DMS53 treated with DMSO at 0.1 percent for 48 hours (cell line): ENCODE results near the gene BMP7.

Source experiments
- DNase-seq: peaks from one replicate; lab custom pipeline; 2025; ENCODE audit not compliant: unreplicated experiment; lab: John Stamatoyannopoulos, UW

The BMP7 gene

DNA sequence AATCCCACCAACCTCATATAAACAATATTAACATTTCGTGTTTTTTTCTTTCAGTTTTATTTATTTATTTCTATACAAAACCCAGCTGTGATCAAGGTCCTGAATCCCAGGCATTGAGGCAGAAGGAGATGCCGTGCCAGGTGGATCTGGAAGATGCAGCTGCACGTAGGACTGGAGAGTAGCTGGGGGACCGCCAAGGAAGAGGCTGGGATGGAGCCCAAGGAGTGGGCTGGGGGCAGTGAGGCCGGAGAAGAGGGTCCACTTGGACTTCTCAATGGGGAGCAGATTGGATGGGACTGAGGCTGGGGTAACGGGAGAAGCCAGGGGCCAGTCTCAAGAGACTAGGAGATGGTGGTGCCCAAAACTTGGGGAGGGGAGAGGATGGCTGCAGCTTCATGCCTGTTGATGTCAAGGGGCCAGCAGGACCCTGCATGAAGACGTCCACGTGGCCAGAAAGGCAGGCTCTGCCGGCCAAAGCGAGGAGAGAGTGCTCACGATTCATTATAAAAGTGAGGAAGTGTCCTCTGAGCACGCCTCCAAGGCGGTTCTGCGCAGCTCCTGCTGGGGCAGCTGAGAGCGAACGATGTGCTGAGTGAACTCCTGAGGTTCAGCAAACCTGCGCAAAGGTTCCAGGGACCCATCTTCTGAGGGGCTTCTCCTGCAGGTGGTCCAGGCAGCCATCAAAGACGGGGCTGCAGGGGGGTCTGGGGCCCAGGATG is 110.3 kb downstream of the BMP7 start:
- DNase-seq: no peak

DNA sequence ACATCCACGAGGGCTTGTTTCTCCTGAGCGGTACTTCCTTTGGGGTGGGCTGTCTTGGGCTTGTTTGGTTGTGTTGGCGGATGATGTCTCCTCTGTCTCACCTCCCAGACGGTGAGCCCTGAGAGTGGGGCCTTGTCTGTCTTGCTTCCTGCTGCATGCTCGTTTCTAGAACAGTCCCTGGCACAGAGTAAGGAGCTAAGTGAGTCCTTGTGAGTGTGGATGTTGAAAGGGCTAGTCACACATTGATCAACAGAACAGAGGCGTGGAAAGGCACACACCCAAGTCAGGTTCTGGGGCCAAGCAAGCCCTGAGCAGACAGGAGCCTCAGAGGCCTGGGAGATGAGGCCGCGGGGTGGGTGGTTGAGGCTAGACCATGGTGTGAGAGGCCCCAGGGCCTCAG is 111.0 kb downstream of the BMP7 start:
- DNase-seq: no peak

DNA sequence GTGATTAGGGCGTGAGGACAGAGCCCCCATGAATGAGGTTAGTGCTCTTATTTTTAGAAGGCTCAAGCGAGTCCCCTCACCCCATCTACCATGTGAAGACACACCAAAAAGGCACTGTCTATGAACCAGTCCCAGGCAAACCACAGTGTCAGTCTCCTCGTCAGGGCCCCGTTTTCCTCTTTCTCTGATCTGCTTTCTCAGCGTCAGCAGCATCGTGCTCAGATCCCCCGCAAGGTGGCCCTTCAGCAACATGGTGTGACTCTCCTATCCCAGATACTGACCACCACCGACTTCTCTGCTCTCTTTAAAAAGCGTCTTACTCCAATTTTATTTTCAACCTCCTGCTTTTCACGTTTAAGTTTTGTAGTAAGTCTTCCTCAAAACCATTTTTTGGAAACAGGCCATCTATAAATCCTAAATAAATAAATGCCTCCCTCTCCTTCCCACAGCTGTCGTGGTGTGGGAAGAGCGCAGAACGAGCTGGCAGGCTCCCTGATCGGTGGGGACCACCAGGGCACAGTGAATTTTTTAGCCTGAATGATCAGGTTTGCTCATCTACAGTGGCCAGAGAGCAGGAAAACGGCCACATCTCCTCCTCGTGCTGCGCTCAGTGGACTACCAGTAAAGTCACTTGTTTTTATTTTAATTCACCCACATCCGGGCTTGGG is 113.1 kb downstream of the BMP7 start:
- no peak for DNase-seq

DNA sequence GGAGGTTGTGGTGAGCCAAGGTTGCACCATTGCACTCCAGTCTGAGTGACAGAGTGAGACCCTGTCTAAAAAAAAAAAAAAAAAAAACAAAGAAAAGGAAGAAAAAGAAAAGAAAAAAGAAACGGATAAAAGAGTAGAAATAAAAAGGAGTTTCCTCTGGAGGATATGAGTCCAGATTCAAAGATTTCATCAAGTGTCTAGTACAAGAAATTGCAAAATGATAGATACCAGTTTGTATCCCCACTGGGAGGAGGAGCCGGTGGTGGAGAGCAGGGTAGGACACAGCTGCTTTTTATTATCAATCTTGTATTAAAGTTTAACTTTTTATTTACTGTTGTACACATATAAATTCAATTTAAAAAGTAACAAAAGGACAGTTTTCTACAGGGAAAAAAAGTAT is 113.9 kb downstream of the BMP7 start:
- DNase-seq: no peak

DNA sequence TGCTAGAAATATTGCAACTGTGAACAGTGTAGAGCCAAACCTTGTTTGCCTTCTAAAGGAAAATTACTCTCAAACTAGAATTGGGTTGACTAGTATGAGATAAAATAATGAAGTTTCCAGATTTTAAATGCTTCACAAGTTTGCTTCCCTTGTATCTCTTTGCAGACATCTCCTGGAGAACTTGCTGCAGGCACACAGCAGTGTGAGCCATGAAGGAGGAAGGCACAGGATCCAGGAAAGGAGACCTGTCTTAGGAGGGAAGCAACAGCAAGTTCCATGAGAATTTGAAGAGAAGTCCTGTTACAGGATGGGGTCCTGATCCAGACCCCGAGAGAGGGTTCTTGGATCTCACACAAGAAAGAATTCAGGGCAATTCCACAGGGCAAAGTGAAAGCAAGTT is 115.9 kb downstream of the BMP7 start:
- DNase-seq: no peak

DNA sequence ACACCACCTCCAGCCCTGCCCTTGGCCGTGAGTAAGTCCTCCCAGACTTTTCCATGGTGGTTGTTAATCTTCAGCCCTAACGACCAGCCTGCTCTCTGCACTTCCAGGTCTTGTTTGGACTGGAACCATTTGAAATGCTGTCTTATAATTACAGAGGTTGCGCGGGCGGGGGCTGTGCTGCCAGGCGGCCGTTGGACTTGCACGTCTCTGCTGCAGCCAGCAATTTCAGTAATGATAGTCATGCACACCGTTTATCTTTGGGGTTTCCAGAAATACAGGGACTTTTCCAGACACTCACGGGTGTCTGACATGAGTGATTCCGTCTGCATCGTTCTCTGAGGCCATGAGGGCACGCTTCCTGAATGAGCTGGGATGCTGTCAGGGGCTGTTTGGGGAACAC is 118.2 kb downstream of the BMP7 start:
- DNase-seq: no peak

DNA sequence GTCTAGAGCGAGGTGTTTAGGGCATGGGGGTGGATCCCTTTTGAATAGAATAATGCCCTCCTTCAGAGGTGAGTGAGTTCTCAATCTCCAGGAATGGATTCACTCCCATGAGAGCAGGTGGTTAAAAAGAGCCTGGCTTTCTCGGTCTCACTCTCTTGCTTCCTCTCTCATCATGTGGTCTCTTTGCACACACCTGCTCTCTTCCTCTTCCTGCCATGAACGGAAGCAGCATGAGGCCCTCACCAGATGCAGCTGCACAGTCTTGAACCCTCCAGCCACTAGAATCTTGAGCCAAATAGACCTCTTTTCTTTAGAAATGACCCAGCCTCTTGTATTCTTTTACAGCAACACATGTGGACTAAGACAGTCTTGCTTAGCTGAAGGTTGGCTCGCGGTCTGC is 119.3 kb downstream of the BMP7 start:
- DNase-seq: no peak

DNA sequence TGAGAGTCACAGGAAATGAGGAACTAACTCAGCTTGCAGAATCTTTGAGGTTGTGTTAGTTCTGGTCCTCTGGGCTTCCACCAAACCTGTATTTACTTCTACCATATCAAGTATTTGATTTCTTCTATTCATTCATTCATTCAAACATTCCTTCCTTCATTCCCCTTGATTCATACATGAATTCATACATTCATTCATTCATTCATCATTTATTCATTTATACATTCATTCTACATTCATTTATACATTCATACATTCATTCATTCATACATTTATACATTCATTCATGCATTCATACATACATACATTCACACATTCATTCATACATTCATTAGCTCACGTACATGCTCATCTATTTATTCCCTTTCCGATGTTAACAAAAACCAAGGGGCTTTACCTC is 120.3 kb downstream of the BMP7 start:
- DNase-seq: no peak

DNA sequence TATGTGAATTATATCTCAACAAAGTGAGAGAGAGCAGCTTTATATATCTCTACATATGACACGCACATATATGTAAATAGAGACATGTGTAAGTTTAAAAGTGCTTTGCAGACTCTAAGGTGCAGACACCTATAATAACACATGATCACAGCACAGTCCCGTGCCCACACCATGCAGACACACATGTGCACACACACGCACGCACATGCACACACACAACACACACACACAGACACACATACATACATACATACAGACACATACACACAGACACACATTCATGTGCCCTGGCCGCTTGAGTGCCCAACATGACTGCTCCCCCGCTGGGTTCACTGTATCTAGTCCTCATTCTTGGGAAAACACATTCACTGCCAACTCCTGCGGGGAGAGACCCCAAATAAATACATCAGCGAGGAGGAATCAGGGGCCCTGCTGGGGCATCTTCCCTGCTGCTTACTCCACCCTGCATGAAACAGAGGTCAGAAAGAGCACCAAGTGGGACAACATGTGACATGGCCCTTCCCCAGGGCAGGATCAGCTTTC is 121.3 kb downstream of the BMP7 start:
- no peak for DNase-seq

DNA sequence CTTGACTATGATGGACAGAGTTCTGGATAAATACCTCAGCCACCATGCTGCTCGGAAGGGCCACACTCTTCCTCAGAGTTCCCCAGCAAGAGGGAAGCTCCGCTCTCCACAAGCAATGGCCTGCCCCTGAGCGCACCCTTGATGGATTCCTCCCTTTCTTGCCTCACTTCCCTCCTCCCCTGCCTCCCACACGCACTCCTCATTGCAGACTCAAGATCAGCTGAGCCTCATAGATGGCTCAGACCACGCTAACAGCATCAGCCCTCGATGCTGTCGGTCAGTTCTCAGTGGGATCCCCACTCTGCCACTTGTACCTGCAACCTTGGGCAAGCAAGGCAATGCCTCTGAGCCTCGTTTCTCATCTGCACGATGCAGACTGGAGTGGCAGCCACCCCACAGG is 123.3 kb downstream of the BMP7 start:
- DNase-seq: no peak

DNA sequence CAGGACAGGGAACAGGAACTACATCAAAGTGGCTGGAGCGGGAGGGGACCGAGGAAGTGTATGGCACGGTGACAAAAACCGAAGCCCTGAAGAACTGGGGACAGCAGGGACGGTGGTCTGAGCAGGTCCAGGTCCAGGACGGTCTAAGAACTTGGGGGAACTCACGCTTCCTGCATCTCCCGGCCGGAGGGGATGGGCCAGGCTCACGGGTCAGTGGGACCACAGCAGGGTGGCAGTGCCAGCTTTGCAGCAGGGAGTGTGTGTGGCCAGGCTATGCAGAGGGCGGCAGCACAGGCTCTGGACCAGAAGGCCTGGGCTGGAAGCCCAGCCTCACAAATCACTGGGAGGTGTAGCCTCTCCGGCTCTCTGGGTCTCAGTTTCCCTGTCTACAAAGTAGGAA is 123.8 kb downstream of the BMP7 start:
- DNase-seq: no peak

DNA sequence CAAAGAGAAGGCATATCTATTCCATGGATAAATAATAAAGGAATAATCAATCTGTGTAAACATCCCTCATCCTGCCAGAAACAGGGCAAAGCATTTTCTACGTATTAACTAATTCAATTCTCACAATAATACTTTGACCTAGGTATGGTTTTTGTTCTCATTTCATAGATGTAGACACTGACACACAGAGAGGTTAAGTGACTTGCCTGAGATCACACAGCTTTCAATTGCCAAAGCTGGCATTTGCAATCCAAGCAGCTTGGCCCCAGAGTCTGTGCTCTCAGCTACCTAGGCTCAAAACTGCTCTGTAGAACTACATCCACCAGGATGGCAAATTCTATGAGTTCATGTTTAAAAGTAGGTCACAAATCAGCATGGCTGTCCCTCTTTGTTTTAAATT is 124.9 kb downstream of the BMP7 start:
- no peak for DNase-seq

DNA sequence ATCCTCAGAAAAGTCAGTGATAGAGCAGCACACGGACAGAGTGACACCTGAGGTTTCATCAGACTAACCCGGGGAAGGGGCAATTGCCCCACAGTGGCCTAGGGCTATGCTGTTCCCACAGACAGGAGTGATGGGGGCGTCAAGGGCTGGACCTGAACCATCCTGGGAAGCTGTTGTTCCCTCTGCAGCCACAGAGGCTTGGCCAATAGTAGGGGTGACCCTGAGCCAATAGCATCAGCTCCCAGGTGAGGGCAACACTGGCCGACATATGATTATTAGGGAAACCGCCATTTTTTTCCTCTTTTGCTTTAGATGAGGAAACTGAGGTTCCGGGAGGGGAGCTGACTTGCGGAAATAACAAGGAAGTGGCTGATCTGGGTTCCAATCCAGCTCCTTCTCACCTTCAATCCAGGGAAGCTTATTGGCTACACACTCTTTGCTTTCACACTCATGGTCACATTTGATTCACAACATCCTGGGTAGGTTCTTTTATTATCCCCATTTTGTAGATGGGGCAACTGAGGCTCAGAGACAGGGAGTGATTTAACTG is 126.0 kb downstream of the BMP7 start:
- no peak for DNase-seq

DNA sequence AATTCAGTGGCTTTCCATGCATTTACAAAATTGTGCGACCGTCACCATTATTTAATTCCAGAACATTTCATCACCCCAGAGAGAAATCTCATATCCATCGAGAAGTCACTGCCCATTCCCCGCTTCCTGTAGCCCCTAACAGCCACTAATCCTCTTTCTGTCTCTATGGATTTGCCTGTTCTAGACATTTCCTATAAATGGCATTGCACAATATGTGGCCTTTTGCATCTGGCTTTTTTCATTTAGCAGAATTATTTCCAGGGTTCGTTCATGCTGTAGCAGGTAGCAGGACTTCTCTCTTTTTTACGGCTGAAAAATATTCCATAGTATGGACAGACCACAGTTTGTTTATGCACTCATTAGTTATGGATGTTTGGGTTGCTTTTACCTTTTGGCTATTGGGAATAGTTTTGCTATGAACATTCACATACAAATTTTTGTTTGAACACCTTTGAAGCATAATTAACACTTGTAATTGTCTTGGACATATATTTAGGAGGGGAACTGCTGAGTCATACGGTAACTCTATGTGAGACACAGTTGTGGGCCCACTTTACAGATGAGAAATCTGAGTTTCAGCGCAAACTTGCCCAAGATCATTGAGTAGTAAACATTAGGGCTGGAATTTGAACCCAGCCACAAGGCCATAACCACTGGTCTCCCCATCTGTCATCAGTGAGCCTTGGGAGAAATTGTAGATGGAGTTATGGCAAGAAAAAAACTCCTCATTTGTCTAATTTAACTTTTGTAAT is 126.9 kb downstream of the BMP7 start:
- DNase-seq: no peak

DNA sequence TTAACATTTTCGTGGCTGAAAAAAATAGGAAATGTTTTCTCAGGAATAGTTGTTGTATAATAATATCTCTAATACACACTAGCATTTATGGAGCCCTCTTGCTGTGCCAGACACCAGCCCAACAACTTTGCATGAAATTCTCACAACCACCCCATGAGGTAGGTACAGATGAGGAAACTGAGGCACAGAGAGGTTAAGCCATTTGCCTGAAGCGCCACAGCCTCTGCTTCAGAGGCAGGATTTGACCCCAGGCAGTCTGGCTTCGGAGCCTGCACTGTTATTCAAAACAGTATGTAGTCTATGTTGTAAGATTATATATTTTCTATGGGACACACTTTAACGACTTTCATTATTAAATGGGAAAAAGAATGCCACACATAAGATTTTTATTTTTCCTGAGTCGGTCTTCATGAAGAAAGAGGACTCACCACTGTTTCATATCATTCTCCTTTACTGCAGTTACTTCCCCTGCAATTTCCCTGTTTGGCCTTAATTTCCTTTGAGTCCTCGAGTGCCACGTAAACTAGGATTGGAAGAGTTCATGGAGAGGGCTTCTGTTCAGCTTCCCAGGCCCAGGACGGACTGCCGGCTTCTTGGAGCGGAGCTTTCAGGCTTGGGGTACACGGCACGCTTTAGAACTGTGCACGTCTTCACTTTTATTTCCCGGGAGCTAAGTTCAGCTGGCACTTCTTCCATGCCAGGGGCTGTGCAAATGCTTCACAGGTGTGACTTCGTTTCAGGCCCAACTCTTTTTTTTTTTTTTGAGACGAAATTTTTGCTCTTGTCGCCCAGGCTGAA is 128.0 kb downstream of the BMP7 start:
- DNase-seq: no peak

DNA sequence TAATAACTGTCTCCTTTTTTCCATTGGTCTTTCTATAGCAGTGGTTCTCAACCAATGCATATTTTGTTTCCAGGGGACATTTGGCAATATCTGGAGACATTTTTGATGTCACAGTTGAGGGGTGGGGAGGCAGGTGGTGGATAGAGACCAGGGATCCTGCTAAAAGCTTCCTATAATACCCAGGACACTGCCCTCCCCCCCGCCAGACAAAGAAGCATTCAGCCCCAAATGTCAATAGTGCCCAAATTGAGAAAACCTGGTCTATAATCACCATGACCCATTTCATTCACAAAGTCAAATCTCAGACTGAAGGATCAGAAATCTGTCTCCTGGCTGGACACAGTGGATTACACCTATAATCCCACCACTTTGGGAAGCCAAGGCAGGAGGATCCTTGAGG is 128.8 kb downstream of the BMP7 start:
- no peak for DNase-seq

DNA sequence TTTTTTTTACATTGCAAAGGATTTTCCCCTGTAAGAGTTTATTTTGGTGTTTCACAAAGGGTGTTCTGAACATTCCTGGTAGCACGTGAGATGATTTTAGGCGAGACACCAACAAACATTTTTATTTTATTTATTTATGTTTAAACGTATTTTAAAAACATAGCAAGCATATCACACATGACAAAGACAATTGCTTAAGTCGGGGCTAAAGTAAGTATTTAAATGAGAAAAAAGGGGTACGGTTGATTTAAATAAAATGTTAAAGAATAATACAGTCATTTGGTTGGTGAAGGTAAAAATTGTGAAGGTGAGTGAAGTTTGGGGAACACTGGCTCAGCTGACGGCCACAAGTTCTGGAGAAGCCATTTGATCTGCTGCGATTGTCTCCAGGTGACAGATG is 129.7 kb downstream of the BMP7 start:
- DNase-seq: no peak

DNA sequence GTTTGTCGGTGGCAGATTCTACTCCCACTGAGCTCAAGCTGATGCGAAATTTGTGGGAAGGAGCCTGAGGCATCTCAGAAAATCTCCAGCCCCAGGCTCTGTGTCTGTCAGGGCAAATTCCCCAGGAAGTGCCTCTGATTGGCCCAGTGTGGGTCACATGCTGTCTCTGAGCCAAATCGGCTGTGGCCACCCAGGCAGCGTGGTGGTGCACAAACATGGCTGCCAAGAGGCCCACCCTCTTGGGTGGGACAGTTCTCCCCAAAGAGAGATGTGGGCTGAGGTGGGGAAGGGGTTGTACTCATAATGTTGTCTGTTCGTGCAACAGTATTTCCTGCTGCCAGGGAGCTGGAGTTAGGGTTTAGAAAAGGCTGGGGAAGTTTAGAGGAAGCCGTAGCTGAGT is 130.6 kb downstream of the BMP7 start:
- DNase-seq: no peak

DNA sequence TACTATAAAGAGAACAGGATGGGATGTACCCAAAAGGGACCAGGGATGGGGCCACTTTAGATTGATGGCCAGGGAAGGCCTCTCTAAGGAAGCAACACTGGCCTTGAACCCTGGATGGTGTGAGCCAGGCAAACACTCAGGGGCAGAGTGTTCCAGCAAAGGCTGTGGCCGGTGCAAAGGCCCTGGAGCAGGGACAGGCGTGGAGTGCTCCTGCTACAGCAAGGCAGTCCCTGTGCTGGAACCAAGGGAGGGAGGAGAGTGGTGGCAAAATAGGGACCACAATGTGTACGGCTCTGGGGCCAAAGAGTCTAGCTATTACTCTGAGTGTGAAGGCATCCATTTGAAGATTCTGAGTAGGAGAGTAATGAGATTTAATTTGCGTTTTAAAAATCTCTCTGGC is 131.6 kb downstream of the BMP7 start:
- no peak for DNase-seq

DNA sequence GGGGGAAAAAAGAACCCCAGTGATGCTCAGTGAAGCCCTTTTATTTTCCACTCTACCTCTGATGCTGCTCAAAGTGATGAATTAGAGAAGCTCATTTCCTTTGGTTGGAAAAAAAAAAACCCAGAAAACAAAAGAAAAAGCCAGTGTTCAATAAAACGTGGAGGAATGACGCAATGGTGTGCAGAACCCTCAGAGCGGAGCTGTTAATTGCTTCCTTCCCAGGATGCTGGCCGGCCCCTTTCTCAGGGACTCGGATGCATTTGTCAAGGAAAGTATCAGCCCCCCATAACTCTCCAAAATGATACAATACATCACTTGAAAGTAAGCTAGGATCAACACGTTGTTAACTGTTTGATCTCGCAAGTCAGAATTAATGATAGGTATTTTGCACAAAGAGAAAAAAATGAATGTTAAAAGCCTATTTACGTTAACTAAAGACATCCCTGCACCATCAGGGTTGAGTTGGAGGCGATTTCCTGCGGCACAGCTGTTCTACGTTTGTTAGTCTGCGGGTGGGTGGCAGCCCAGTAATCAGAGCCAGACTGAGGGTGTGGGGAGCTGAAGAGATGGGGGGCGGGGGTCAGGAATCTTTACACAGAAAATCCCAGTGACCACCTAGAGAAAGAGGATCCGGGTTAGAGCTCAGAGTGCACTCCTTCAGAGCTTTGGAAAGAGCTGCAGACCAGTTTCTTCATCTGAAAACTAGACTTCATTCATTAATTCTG is 132.4 kb downstream of the BMP7 start:
- no peak for DNase-seq
